Measurements from ENCODE around the gene WDR91. TPM values are rescaled to one million over a fixed set of nuclear protein-coding genes. Genes with fewer than 3 reads are reported as not detected.

WDR91 gene
- total and polyA plus RNA-seq, 7 experiments from 2014 or later = 3.5 to 59.2 (median 29.6) TPM

DNA sequence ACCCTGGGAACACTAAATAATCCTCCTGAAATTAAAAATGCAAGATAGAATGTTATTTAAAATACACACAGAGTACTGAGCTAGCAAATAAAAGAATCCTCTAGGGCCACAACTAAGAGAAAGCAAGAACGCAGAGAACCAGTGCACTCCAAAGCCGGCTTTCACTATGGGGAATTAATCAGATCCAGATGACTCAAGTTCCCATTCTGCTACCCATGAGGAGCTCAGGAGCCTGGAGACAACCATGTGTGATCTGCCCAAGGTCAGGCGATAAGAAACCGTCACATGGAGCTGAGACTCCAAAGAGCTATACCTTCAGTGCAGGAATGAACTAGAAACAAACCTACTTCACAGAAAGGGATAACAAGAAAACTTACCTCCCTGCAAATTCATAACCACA lies 21.4 kb downstream of the WDR91 start:
- intact Hi-C loops (cut with micrococcal nuclease) = no loop called here
- peak overlapping the region in 2 of 9 donors; percentile 3 to 23 for H3K27ac Mint-ChIP-seq
- no peak overlapping the region for H3K4me3 Mint-ChIP-seq
- no peak overlapping the region for H3K27ac ChIP-seq (ENCODE audit: low read depth, low read length)
- H3K36me3 Mint-ChIP-seq = peaks cover 8 to 92% (median 63%) of the 10 kb centered on the region in 5 donors
- no peaks in the 10 kb centered on the region for H3K4me1 Mint-ChIP-seq
- CTCF ChIA-PET = no interaction called here
- no peaks in the 10 kb centered on the region for H3K4me1 ChIP-seq (ENCODE audit: control insufficient read depth in 2 of 2, insufficient read depth in 2 of 2, low read length in 2 of 2)
- H3K27me3 ChIP-seq (ENCODE audit: control insufficient read depth in 2 of 2, insufficient read depth in 2 of 2, low read length in 2 of 2) = no peaks in the 10 kb centered on the region
- H3K9me3 Mint-ChIP-seq = no peaks in the 10 kb centered on the region
- peaks cover 0 to 96% (median 14%) of the 10 kb centered on the region in 3 experiments for H3K36me3 ChIP-seq (ENCODE audit: control insufficient read depth in 2 of 3, insufficient read depth in 3 of 3, low read length in 3 of 3)
- no peaks in the 10 kb centered on the region for H3K27me3 Mint-ChIP-seq
- H3K4me3 ChIP-seq (ENCODE audit: low read length) = no peak overlapping the region
- no peak for ATAC-seq
- POLR2A ChIA-PET = interaction anchor here (1.0 kb wide), 1 partner anchor 30 kb away, joined by 3 read pairs; no protein-coding TSS in a partner anchor
- H3K9me3 ChIP-seq (ENCODE audit: control insufficient read depth in 2 of 3, low read length in 3 of 3) = no peaks in the 10 kb centered on the region
- no peak for DNase-seq

DNA sequence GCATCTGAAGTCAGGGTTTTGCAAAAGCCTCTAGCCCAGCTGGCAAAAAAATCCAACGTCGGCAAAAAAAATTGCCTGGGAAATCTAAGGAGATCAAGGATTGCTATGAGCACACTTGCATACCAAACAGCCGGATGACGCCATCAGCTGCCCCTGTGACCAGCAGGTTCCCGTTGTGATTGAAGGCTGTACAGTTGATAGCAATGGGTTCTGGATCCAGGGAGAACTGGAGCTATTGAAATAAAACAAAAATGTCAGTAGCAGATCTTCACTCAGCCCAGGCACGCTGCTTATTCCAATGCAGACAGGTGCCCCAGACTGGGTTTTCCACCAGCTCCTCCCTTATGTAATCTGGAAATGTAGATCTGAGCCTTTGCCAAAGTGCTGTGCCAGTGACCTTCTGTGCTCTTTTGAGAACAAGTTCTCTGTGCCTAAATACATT lies 22.1 kb downstream of the WDR91 start:
- Histone ChIP-seq H3K9me3 (ENCODE audit: control insufficient read depth in 2 of 3, low read length in 3 of 3) (no peaks in the 10 kb centered on the region), H3K36me3 (ENCODE audit: control insufficient read depth in 2 of 3, insufficient read depth in 3 of 3, low read length in 3 of 3) (peaks cover 0 to 96% (median 14%) of the 10 kb centered on the region in 3 experiments), H3K4me3 (ENCODE audit: low read length) (no peak overlapping the region), H3K27me3 (ENCODE audit: control insufficient read depth in 2 of 2, insufficient read depth in 2 of 2, low read length in 2 of 2) (no peaks in the 10 kb centered on the region), H3K27ac (ENCODE audit: low read depth, low read length) (no peak overlapping the region), H3K4me1 (ENCODE audit: control insufficient read depth in 2 of 2, insufficient read depth in 2 of 2, low read length in 2 of 2) (no peaks in the 10 kb centered on the region)
- CTCF ChIA-PET = no interaction called here
- intact Hi-C loops (cut with micrococcal nuclease) = no loop called here
- H3K4me3 Mint-ChIP-seq = no peak overlapping the region
- peaks cover 0 to 2% (median under 1%) of the 10 kb centered on the region in 11 donors for H3K9me3 Mint-ChIP-seq
- peaks cover 13 to 93% (median 63%) of the 10 kb centered on the region in 5 donors for H3K36me3 Mint-ChIP-seq
- DNase-seq = no peak
- no peaks in the 10 kb centered on the region for H3K27me3 Mint-ChIP-seq
- ATAC-seq = no peak
- H3K27ac Mint-ChIP-seq = no peak overlapping the region
- H3K4me1 Mint-ChIP-seq = no peaks in the 10 kb centered on the region
- POLR2A ChIA-PET = interaction anchor here (0.8 kb wide), 1 partner anchor 19 kb away, joined by 3 read pairs; the partner anchor contains the start of gene CYREN

DNA sequence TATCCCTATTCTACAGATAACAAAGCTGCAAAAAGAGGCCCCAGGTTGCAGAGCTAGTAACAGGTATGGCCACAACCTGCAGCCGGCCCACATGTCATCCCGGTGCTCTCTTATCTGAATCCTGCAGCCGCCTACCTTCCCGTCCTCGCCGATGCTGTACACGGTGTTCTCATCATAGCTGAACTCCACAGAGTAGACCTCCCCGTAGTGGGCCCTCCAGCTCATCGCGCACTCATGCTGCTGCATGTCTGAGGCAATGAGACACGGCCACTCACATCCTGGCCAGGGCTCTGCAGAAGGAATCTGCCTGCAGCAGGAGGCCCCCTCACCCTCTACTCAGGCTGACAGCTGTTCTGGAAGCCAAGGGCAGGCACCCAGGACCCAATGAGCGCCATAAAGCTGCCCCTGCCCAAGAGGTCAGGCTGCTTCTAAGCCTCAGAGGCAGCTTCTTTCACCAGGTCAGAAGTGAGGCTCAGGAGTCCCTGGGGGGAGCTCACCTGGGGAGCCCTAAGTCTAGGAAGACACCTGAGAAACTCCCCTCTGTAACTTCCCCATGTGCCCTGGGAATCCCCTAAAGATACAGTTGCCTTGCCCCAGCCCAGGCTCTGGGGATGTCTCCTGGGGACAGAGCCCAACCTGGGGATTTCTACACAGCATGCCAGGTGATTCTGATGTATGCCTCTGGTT lies 22.9 kb downstream of the WDR91 start:
- ATAC-seq = peak; percentile 37
- peaks cover 0 to 10% (median 3%) of the 10 kb centered on the region in 11 donors for H3K9me3 Mint-ChIP-seq
- H3K36me3 ChIP-seq (ENCODE audit: control insufficient read depth in 2 of 3, insufficient read depth in 3 of 3, low read length in 3 of 3) = peaks cover 0 to 96% (median 14%) of the 10 kb centered on the region in 3 experiments

DNA sequence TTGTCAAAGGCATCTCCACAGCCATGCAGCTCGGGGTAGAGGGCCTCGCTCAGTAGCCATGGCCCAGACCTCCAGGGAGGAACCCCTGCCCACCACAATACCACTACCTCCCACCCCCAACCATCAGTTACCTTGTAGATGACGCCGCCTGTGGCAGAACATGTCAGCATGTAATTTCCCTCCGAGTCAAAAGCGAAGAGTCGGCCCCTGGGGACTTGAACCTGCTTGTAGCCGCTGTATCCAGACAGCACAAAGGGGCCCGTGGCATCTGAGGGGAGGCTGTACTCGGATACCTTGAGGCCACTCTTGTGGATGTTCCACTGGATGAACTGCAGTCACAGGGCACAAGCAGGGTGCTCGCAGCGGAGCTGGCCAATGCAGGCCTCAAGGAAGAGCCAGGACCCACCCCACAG lies 24.5 kb downstream of the WDR91 start:
- H3K27ac Mint-ChIP-seq = peak overlapping the region in 1 of 9 donors; percentile 18

More for the DNA sequence above, 22.9 kb downstream of the WDR91 start:
- ChIA-PET CTCF (interaction anchor here (0.6 kb wide), 2 partner anchors 98 to 1610 kb away, joined by 3 read pairs; no protein-coding TSS in a partner anchor), POLR2A (interaction anchor here (0.8 kb wide), 1 partner anchor 18 kb away, joined by 3 read pairs; the partner anchor contains the start of gene CYREN)
- H3K4me3 Mint-ChIP-seq = no peak overlapping the region
- intact Hi-C loops (cut with micrococcal nuclease) = no loop called here
- H3K9me3 ChIP-seq (ENCODE audit: control insufficient read depth in 2 of 3, low read length in 3 of 3) = no peaks in the 10 kb centered on the region
- peak in 1 of 9 donors; percentile 16 for DNase-seq
- H3K27me3 ChIP-seq (ENCODE audit: control insufficient read depth in 2 of 2, insufficient read depth in 2 of 2, low read length in 2 of 2) = no peaks in the 10 kb centered on the region
- H3K27ac ChIP-seq (ENCODE audit: low read depth, low read length) = no peak overlapping the region
- peaks cover 20 to 93% (median 63%) of the 10 kb centered on the region in 5 donors for H3K36me3 Mint-ChIP-seq
- no peak overlapping the region for H3K4me3 ChIP-seq (ENCODE audit: low read length)
- no peaks in the 10 kb centered on the region for H3K27me3 Mint-ChIP-seq
- H3K4me1 ChIP-seq (ENCODE audit: control insufficient read depth in 2 of 2, insufficient read depth in 2 of 2, low read length in 2 of 2) = no peaks in the 10 kb centered on the region
- H3K4me1 Mint-ChIP-seq = no peaks in the 10 kb centered on the region
- no peak overlapping the region for H3K27ac Mint-ChIP-seq

DNA sequence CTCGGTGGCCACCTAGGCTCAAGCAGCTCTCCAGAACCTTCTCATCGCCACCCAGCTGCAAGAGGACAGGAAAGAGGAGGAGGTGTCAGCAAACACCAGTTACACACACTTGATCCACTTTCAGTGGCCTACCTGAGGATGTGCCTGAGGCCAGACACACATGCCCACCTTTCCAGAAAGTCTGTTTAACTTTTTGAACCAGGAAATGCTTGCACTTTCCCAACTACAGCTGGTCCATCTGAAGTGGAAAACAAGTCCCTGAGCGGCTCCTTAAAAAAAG lies 25.1 kb downstream of the WDR91 start:
- no peak for ATAC-seq
- intact Hi-C loops (cut with micrococcal nuclease) = no loop called here
- Histone ChIP-seq H3K27ac (ENCODE audit: low read depth, low read length) (no peak overlapping the region), H3K36me3 (ENCODE audit: control insufficient read depth in 2 of 3, insufficient read depth in 3 of 3, low read length in 3 of 3) (peaks cover 0 to 82% (median 12%) of the 10 kb centered on the region in 3 experiments), H3K9me3 (ENCODE audit: control insufficient read depth in 2 of 3, low read length in 3 of 3) (peaks cover 0 to 13% (median 0%) of the 10 kb centered on the region in 3 experiments), H3K4me1 (ENCODE audit: control insufficient read depth in 2 of 2, insufficient read depth in 2 of 2, low read length in 2 of 2) (no peaks in the 10 kb centered on the region), H3K4me3 (ENCODE audit: low read length) (no peak overlapping the region), H3K27me3 (ENCODE audit: control insufficient read depth in 2 of 2, insufficient read depth in 2 of 2, low read length in 2 of 2) (no peaks in the 10 kb centered on the region)
- ChIA-PET CTCF (no interaction called here), POLR2A (no interaction called here)
- Mint-ChIP-seq H3K9me3 (peaks cover 5 to 32% (median 17%) of the 10 kb centered on the region in 11 donors), H3K27me3 (no peaks in the 10 kb centered on the region), H3K27ac (peak overlapping the region in 1 of 9 donors; percentile 18), H3K4me1 (no peaks in the 10 kb centered on the region), H3K4me3 (no peak overlapping the region), H3K36me3 (peaks cover 25 to 93% (median 72%) of the 10 kb centered on the region in 5 donors)
- DNase-seq = no peak

More for the DNA sequence above, 24.5 kb downstream of the WDR91 start:
- Mint-ChIP-seq H3K36me3 (peaks cover 25 to 92% (median 71%) of the 10 kb centered on the region in 5 donors), H3K4me3 (no peak overlapping the region), H3K4me1 (no peaks in the 10 kb centered on the region), H3K27me3 (no peaks in the 10 kb centered on the region), H3K9me3 (peaks cover 5 to 26% (median 12%) of the 10 kb centered on the region in 11 donors)
- H3K27me3 ChIP-seq (ENCODE audit: control insufficient read depth in 2 of 2, insufficient read depth in 2 of 2, low read length in 2 of 2) = no peaks in the 10 kb centered on the region
- peaks cover 0 to 88% (median 12%) of the 10 kb centered on the region in 3 experiments for H3K36me3 ChIP-seq (ENCODE audit: control insufficient read depth in 2 of 3, insufficient read depth in 3 of 3, low read length in 3 of 3)
- CTCF ChIA-PET = interaction anchor here (0.6 kb wide), 1 partner anchor 88 kb away, joined by 3 read pairs; no protein-coding TSS in a partner anchor
- DNase-seq (peak in 1 of 9 donors; percentile 19), ATAC-seq (no peak)
- H3K27ac ChIP-seq (ENCODE audit: low read depth, low read length) = no peak overlapping the region
- H3K9me3 ChIP-seq (ENCODE audit: control insufficient read depth in 2 of 3, low read length in 3 of 3) = peaks cover 0 to 7% (median 0%) of the 10 kb centered on the region in 3 experiments
- H3K4me3 ChIP-seq (ENCODE audit: low read length) = no peak overlapping the region
- POLR2A ChIA-PET = no interaction called here
- intact Hi-C loops (cut with micrococcal nuclease) = no loop called here
- H3K4me1 ChIP-seq (ENCODE audit: control insufficient read depth in 2 of 2, insufficient read depth in 2 of 2, low read length in 2 of 2) = no peaks in the 10 kb centered on the region

DNA sequence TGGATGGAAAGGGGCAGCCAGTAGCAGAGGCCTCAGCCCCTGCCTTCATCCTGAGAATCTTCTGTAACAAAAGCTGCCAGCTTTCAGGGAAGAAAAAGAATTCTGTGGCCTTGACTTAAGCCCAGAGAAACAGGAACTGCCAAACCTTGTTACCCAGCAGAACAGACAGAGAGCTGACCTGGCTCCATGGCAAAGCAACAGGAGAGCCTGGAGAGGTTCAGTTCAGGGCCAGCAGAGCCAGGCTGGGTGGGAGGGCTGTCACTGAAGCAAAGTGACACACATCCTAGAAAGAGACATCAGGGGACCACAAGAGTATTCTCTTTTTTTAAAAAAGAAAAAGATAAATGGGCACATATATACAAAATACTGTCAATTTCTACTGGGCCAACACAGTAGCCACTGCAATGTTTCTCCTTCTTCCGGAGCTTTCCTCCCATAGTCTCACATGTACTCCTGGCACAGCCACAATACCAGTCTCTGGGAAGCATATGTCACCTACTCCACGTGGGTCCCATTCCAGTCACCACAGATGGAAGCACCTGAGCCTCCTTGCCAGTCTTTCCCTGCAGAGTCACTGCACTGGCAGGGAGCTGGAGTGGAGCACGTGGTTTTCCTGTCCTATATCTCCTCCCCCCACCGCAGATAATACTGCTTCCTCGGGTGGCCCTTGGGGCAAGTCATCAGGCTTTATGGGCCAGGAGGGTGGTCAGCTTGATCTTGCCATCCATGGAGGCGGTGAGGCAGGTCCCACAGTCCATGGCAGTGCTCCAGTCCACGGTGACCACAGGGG lies 25.7 kb downstream of the WDR91 start:
- Mint-ChIP-seq H3K27ac (no peak overlapping the region), H3K27me3 (no peaks in the 10 kb centered on the region), H3K4me1 (no peaks in the 10 kb centered on the region), H3K4me3 (no peak overlapping the region), H3K36me3 (peaks cover 25 to 89% (median 72%) of the 10 kb centered on the region in 5 donors), H3K9me3 (peaks cover 5 to 38% (median 20%) of the 10 kb centered on the region in 11 donors)
- DNase-seq = peak in 1 of 9 donors; percentile 18
- ChIA-PET POLR2A (no interaction called here), CTCF (no interaction called here)
- Histone ChIP-seq H3K4me3 (ENCODE audit: low read length) (no peak overlapping the region), H3K27ac (ENCODE audit: low read depth, low read length) (no peak overlapping the region), H3K9me3 (ENCODE audit: control insufficient read depth in 2 of 3, low read length in 3 of 3) (peaks cover 0 to 18% (median 4%) of the 10 kb centered on the region in 3 experiments), H3K27me3 (ENCODE audit: control insufficient read depth in 2 of 2, insufficient read depth in 2 of 2, low read length in 2 of 2) (no peaks in the 10 kb centered on the region), H3K36me3 (ENCODE audit: control insufficient read depth in 2 of 3, insufficient read depth in 3 of 3, low read length in 3 of 3) (peaks cover 0 to 77% (median 12%) of the 10 kb centered on the region in 3 experiments), H3K4me1 (ENCODE audit: control insufficient read depth in 2 of 2, insufficient read depth in 2 of 2, low read length in 2 of 2) (no peaks in the 10 kb centered on the region)
- intact Hi-C loops (cut with micrococcal nuclease) = no loop called here
- ATAC-seq = no peak
